SH-SY5Y (cell line): ENCODE measurements around the gene SUGCT.

Experiments
- GATA2 ChIP-seq: IDR thresholded peaks from 2 replicates; pipeline ENCODE4 v1.6.1; 2011; ENCODE audit warnings: mild to moderate bottlenecking, low read depth, low read length
- GATA3 ChIP-seq: IDR thresholded peaks from 2 replicates; pipeline ENCODE4 v1.6.1; 2011; ENCODE audit warnings: low read depth, mild to moderate bottlenecking, low read length, moderate library complexity

Gene SUGCT

DNA sequence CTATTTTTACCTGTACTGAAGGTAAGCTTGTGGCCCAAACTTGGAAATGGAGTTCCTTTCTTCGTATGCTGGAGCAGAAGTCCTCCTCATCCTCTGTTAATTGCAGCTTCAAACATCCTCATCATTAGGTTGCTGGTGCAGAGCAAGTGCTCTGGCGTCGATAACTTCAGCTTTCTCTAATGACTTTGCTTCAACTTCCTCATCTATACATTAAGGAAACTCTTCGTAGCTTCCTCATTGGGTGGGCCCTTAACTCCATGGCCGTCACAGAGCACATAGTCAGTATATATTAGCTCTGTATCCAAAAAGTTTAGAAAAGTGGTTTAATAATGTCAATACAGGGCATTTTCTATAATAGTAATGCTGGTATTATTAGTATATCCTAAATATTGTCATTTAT is 447.7 kb downstream of the SUGCT start:
- TF ChIP-seq GATA3 (no peak), GATA2 (no peak)

DNA sequence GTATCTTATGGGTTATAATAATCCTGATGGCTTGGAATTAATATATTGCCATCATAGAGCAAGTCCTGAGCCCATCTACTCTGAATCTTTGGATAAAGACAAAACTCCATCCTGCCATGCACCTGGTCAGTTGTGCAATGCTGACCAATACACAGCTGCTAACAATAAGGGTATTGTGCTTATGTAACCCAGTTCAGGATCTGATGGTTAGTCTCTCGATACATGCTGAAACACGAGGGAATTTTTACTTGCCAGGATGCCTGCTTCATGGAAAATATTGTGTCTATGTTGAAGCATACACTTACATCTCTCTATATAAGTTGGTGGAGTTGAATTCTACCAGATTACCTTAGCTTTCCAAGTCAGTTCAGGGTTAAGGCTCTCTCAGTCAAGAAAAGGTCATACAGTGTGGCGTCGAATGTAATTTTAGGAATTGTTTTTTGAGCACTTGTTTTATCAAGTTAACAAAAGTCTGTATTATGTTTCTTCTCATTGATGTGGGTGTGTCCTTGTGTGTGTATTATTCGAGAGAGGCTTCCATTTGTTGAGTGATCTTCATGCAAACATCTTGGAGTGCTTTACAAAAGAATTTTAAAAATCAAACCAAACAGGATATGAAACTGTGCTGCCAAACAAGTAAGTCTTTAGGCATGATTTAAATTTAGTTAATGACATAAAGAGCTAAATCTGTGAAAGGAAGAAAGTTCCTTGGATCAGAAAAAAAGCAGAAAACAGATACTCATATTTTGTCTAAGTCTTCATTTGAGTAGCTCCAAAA is 449.1 kb downstream of the SUGCT start:
- TF ChIP-seq GATA2 (no peak), GATA3 (no peak)

- TF ChIP-seq GATA2 (no peak), GATA3 (no peak)
These were observed 450.0 kb downstream of the SUGCT start for GRCh38 chr7:40584667-40585433.

- TF ChIP-seq GATA3 = no peak
- no peak for TF ChIP-seq GATA2
These were observed 451.4 kb downstream of the SUGCT start for GRCh38 chr7:40586197-40586596.

DNA sequence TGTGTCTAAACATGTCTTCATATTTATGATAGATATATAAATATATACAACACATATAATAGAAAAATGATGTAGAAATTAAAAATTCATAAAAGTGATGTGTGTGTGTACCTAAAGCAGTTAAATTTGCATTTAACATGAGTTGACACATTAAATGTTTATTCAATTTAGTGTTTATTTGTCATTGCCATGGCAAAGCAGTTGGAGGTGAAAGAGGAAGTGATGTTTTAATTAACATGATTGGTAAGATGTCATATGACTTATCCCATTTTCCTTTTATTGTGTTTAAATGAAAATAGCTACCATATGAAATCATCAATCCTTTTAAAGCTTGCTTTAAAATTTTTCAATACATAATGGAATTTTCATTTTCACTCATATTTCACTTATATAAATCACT is 452.6 kb downstream of the SUGCT start:
- no peak for TF ChIP-seq GATA3
- no peak for TF ChIP-seq GATA2

- TF ChIP-seq GATA2 = no peak
- no peak for TF ChIP-seq GATA3
These were observed 460.3 kb downstream of the SUGCT start for GRCh38 chr7:40595129-40595528.

- TF ChIP-seq GATA2 (no peak), GATA3 (no peak)
These were observed 461.0 kb downstream of the SUGCT start for GRCh38 chr7:40595832-40596231.

GRCh38 chr7:40597517-40597916 is 462.7 kb downstream of the SUGCT start:
- TF ChIP-seq GATA2 (no peak), GATA3 (no peak)

DNA sequence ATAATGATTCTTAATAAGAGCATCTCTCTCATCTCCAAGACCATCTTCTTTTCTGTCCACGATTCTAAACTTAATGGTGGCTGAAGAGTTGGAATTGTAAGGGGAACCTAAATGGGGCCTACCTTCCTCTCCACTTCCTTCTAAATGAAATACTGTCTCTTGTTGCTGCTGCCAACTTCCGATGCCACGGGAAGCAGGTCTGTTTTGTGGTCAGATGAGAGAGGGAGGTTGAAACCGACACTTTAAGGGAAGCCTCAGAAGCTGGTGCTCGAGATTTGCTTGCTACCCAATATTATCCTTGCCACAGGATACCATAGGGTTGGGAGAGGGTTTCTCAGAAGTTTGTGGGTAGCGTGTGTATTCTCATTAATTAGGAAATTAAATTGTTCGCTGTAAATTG is 464.1 kb downstream of the SUGCT start:
- TF ChIP-seq GATA2 = no peak
- TF ChIP-seq GATA3 = no peak

GRCh38 chr7:40599836-40600235 is 465.0 kb downstream of the SUGCT start:
- TF ChIP-seq GATA2 (no peak), GATA3 (no peak)

- no peak for TF ChIP-seq GATA3
- no peak for TF ChIP-seq GATA2
These were observed 470.0 kb downstream of the SUGCT start for GRCh38 chr7:40604601-40605438.

GRCh38 chr7:40608321-40609075 is 473.7 kb downstream of the SUGCT start:
- no peak for TF ChIP-seq GATA2
- TF ChIP-seq GATA3 = peak; percentile 73

GRCh38 chr7:40610461-40610860 is 475.7 kb downstream of the SUGCT start:
- TF ChIP-seq GATA3 = no peak
- TF ChIP-seq GATA2 = no peak

DNA sequence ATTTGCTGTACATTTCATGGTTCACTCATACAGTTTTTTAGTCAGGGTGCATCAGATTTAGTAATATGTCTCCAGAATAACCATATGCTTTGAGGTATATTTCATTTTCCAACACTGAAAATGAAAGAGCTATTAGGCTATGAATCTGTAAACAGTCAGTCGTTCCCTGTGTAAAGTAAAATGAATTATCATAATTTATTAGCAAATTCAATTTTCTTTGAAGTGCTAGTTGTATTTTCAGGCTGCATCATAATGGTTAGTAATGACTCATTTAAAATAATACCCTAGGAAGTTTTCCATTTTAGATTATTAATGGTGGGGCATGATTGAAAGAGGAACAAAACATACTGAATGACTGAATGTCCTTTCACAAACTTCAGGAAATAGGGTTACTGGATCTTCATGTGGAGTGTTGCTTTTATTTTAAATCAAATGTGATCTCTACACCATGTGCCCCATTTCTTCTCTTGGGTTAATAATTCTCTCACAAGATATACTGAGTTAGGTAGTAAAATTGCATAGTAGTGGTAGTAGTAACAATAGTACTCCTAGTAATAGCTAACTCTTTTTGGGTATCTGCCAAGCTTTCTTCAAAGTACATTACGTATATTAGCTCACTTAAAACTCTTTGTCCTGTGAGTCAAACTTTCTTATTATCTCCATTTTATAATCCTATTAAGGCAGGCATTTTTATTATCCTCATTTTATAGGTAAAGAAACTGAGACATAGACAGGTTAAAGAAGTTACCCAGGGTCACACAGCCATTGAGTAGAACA is 476.5 kb downstream of the SUGCT start:
- TF ChIP-seq GATA3 (no peak), GATA2 (no peak)
